Activated T-cell treated with anti-CD3 and anti-CD28 coated beads for 48 hours (primary cell): Measurements from ENCODE around the gene TMEM17.
"Not testable (repeated sequence)": the region's sequence is repeated elsewhere in the genome, so short reads cannot be mapped to it uniquely, and the experiment has no call there.

Source experiments
- DNase-seq: peaks from one replicate; pipeline ENCODE4 v3.0.0-alpha.2; 2020; ENCODE audit warnings: low read depth

The TMEM17 gene

GRCh38 chr2:62505750-62506420 lies at the start of gene TMEM17:
Gene TMEM17, minus strand, starts transcription at chr2:62506195. Its CDS starts 66 bp downstream, at chr2:62506129.
- DNase-seq: peak; percentile 54

GRCh38 chr2:62554440-62554839 lies 48.4 kb upstream of the TMEM17 start:
- DNase-seq: no peak

- no peak for DNase-seq
Measured at GRCh38 chr2:62550461-62550860, 44.5 kb upstream of the TMEM17 start.

GRCh38 chr2:62547854-62548253 lies 41.9 kb upstream of the TMEM17 start:
- no peak for DNase-seq

- DNase-seq: no peak
Measured at GRCh38 chr2:62545261-62545660, 39.3 kb upstream of the TMEM17 start.

GRCh38 chr2:62540408-62541168 lies 34.6 kb upstream of the TMEM17 start:
- DNase-seq: no peak

- no peak for DNase-seq
Measured at GRCh38 chr2:62539606-62540407, 33.8 kb upstream of the TMEM17 start.

GRCh38 chr2:62538756-62539155 lies 32.8 kb upstream of the TMEM17 start:
- DNase-seq: no peak

GRCh38 chr2:62537814-62538213 lies 31.8 kb upstream of the TMEM17 start:
- DNase-seq: no peak

GRCh38 chr2:62536873-62537547 lies 31.0 kb upstream of the TMEM17 start:
- no peak for DNase-seq

- not testable (repeated sequence) for DNase-seq
Measured at GRCh38 chr2:62535521-62535920, 29.5 kb upstream of the TMEM17 start.

- DNase-seq: no peak
Measured at GRCh38 chr2:62531594-62531993, 25.6 kb upstream of the TMEM17 start.

- no peak for DNase-seq
Measured at GRCh38 chr2:62529758-62530157, 23.8 kb upstream of the TMEM17 start.

GRCh38 chr2:62527478-62528210 lies 21.6 kb upstream of the TMEM17 start:
- DNase-seq: no peak

- no peak for DNase-seq
Measured at GRCh38 chr2:62526531-62527381, 20.8 kb upstream of the TMEM17 start.

- DNase-seq: no peak
Measured at GRCh38 chr2:62525549-62526269, 19.7 kb upstream of the TMEM17 start.

GRCh38 chr2:62524293-62524941 lies 18.4 kb upstream of the TMEM17 start:
- DNase-seq: no peak

- DNase-seq: not testable (repeated sequence)
Measured at GRCh38 chr2:62521061-62521460, 15.1 kb upstream of the TMEM17 start.

- DNase-seq: no peak
Measured at GRCh38 chr2:62512384-62512783, 6.4 kb upstream of the TMEM17 start.
